Kidney (tissue), 14 donors: ENCODE results near the gene TMEM185B. TPM values are rescaled to one million over a fixed set of nuclear protein-coding genes. Genes with fewer than 3 reads are reported as not detected.

Experiments
- DNase-seq, 5 donors: peaks; one replicate each; pipeline ENCODE4 v3.0.0-alpha.2; 2013 to 2020
- FAIRE-seq: peaks from 2 replicates; lab custom pipeline; 2012; peaks lifted over from hg19 to GRCh38; lab: Jason Lieb, UNC
- H3K27ac ChIP-seq, 2 donors: one replicate each; pipeline ENCODE4 v1.7.0; 2013; ENCODE audit warnings: low read depth in 2 of 2, low read length in 2 of 2, inconsistent platforms in 1 of 2
- H3K27me3 ChIP-seq: one replicate; pipeline ENCODE4 v1.7.1; 2013; ENCODE audit warnings: low read length, inconsistent platforms; ENCODE audit not compliant: control insufficient read depth, insufficient read depth
- H3K36me3 ChIP-seq, 3 donors: one replicate each; pipeline versions ENCODE4 v1.7.0 to v1.7.1; 2013; ENCODE audit warnings: low read length in 3 of 3, control low read depth in 1 of 3, inconsistent platforms in 1 of 3; ENCODE audit not compliant: insufficient read depth in 3 of 3, control insufficient read depth in 2 of 3
- H3K4me1 ChIP-seq, 3 donors: one replicate each; pipeline versions ENCODE4 v1.7.0 to v1.7.1; 2013; ENCODE audit warnings: low read length in 3 of 3, inconsistent platforms in 1 of 3, low read depth in 1 of 3; ENCODE audit not compliant: control insufficient read depth in 2 of 3, insufficient read depth in 2 of 3
- H3K4me3 ChIP-seq, 3 donors: one replicate each; pipeline versions ENCODE4 v1.7.0 to v1.8.1; 2013; ENCODE audit warnings: low read length in 3 of 3, control low read depth in 1 of 3, inconsistent platforms in 1 of 3
- H3K9ac ChIP-seq, 3 donors: one replicate each; pipeline versions ENCODE4 v1.7.0 to v1.7.1; 2013; ENCODE audit warnings: low read length in 3 of 3, control low read depth in 1 of 3, inconsistent platforms in 1 of 3
- H3K9me3 ChIP-seq, 3 donors: one replicate each; pipeline versions ENCODE4 v1.7.0 to v1.7.1; 2013; ENCODE audit warnings: low read length in 3 of 3, control low read depth in 1 of 3, inconsistent platforms in 1 of 3; ENCODE audit not compliant: control insufficient read depth in 2 of 3, insufficient read depth in 1 of 3
- CTCF ChIP-seq: IDR thresholded peaks from 3 replicates; pipeline ENCODE4 v1.5.1; 2012; ENCODE audit warnings: mild to moderate bottlenecking, moderate library complexity, borderline replicate concordance; ENCODE audit not compliant: insufficient read depth; ENCODE audit errors: extremely low read depth
- intact Hi-C: fragments of 100-400 bp; cut with DNase I; formaldehyde crosslinking; loops from one replicate; pipeline ENCODE4 v1.11.1; 2022
- polyA plus RNA-seq: library from polyadenylated mRNA; stranded (reverse); fragments of 350-450 nt; fragmentation: Illumina TruSeq; extraction: RNeasy Lipid Tissue Mini Kit (QIAGEN cat#74804); gene quantifications from one replicate; pipeline ENCODE4 v1.2.3, GENCODE V29; 2014; ENCODE audit warnings: low read depth, low replicate concordance; ENCODE audit not compliant: insufficient read depth
- total RNA-seq: library from RNA; stranded (reverse); fragmentation: NEBNext Ultra II Directional; extraction: Animal tissue kit (Norgen Biotek cat#: 25700); gene quantifications from one replicate; pipeline ENCODE4 v1.2.1, GENCODE V29; 2021
- donor health status: control.
- donor health status: control.
- donor health status: control.
- donor health status: control.
- donor health status: control.
- donor health status: DM: yes; HTN: yes; CAD: no.
- donor health status: Normal renal cell carcinoma (clear cell type).

Gene TMEM185B
- total and polyA plus RNA-seq, 2 donors from 2014 or later, result 8.0 to 28.1 TPM

GRCh38 chr2:120265006-120265405, 41.8 kb upstream of the TMEM185B start:
- H3K4me1 ChIP-seq, result peaks cover 0 to 10% (median 3%) of the 10 kb centered on the region in 3 donors
- H3K4me3 ChIP-seq, result no peak overlapping the region
- H3K27ac ChIP-seq, result no peak overlapping the region
- intact Hi-C loops, result no loop called here
- no peak overlapping the region for H3K9ac ChIP-seq
- H3K9me3 ChIP-seq, result no peaks in the 10 kb centered on the region
- no peaks in the 10 kb centered on the region for H3K36me3 ChIP-seq
- no peaks in the 10 kb centered on the region for H3K27me3 ChIP-seq
- no peak for TF ChIP-seq CTCF
- no peak for FAIRE-seq
- no peak for DNase-seq

- H3K27me3 ChIP-seq, result no peaks in the 10 kb centered on the region
- no peaks in the 10 kb centered on the region for H3K36me3 ChIP-seq
- intact Hi-C loops, result no loop called here
- no peak for TF ChIP-seq CTCF
- H3K9me3 ChIP-seq, result no peaks in the 10 kb centered on the region
- DNase-seq (no peak), FAIRE-seq (no peak)
- no peak overlapping the region for H3K9ac ChIP-seq
- peaks cover 0 to 13% (median 8%) of the 10 kb centered on the region in 3 donors for H3K4me1 ChIP-seq
- H3K27ac ChIP-seq, result no peak overlapping the region
- no peak overlapping the region for H3K4me3 ChIP-seq
Measured at GRCh38 chr2:120262761-120263428, 39.7 kb upstream of the TMEM185B start.

DNA sequence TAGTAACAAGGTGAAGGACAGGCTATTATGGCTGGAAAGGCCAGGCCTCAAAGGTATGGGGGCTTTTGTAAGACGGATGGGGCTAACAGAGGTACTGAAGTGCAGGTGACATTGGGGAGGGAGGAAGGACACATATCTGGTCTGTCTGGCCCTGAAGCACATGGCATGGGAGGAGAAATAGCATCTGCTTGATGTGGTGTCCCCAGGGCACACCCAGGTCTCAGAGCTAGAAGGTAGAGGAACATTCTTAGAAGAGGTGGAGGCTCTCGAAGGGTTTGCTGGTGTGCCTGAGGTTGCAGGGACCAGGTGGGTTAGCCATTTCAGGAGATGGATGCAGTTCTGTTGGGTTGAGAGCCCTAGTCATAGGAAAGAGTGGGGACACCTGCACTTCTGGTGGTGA, 39.0 kb upstream of the TMEM185B start:
- no peaks in the 10 kb centered on the region for H3K27me3 ChIP-seq
- H3K36me3 ChIP-seq, result no peaks in the 10 kb centered on the region
- H3K4me3 ChIP-seq, result no peak overlapping the region
- FAIRE-seq (no peak), DNase-seq (no peak)
- H3K9me3 ChIP-seq, result no peaks in the 10 kb centered on the region
- peaks cover 0 to 21% (median 11%) of the 10 kb centered on the region in 3 donors for H3K4me1 ChIP-seq
- no peak for TF ChIP-seq CTCF
- intact Hi-C loops, result no loop called here
- no peak overlapping the region for H3K9ac ChIP-seq
- H3K27ac ChIP-seq, result no peak overlapping the region
